PC-9 (cell line): Measurements from ENCODE around the gene SFSWAP. TPM values are rescaled to one million over a fixed set of nuclear protein-coding genes. Genes with fewer than 3 reads are reported as not detected.

Source experiments
- BruUV-seq: library from RNA; stranded (reverse); fragments of 400-500 nt; replicated peaks from 2 replicates; lab custom pipeline; 2021; lab: Mats Ljungman, UMichigan
- CTCF ChIA-PET: fragments of 300-600 bp; sonication (Branson Sonifier 250); formaldehyde crosslinking; loops from one replicate; lab custom pipeline; 2022; ENCODE audit warnings: antibody characterized with exemption; lab: Charles Lee
- POLR2A ChIA-PET: fragments of 300-600 bp; sonication (Branson Sonifier 250); formaldehyde crosslinking; loops from one replicate; lab custom pipeline; 2022; ENCODE audit warnings: antibody characterized with exemption; ENCODE audit not compliant: unreplicated experiment; lab: Charles Lee
- DNase-seq, 2 experiments: peaks; one replicate each; pipeline versions ENCODE4 v3.0.0 to v3.0.0-alpha.2; 2015 to 2022; ENCODE audit warnings: mixed read lengths in 1 of 2
- H2AFZ ChIP-seq: fragments of 200-600 bp; sonication (generic); 2 replicates; pipeline ENCODE4 v1.8.1; 2017; ENCODE audit warnings: antibody characterized with exemption
- H3F3A ChIP-seq: fragments of 200-600 bp; sonication (generic); 2 replicates; pipeline ENCODE4 v1.8.1; 2017; ENCODE audit warnings: antibody characterized with exemption, mild to moderate bottlenecking, low read depth; ENCODE audit not compliant: insufficient read depth
- H3K27ac ChIP-seq: fragments of 200-600 bp; sonication (generic); 2 replicates; pipeline ENCODE4 v1.6.1; 2016; ENCODE audit warnings: mixed run types
- H3K27me3 ChIP-seq: fragments of 200-600 bp; sonication (generic); 2 replicates; pipeline ENCODE4 v1.6.1; 2016; ENCODE audit warnings: low read depth, mixed run types; ENCODE audit not compliant: insufficient read depth
- H3K36me3 ChIP-seq: fragments of 200-600 bp; sonication (generic); 2 replicates; pipeline ENCODE4 v1.6.1; 2016; ENCODE audit warnings: low read depth, mixed run types
- H3K4me1 ChIP-seq: fragments of 200-600 bp; sonication (generic); replicated peaks from 2 replicates; pipeline ENCODE4 v1.6.1; 2016; ENCODE audit warnings: mixed run types; ENCODE audit not compliant: insufficient read depth
- H3K4me2 ChIP-seq: fragments of 200-600 bp; sonication (generic); 2 replicates; pipeline ENCODE4 v1.6.1; 2017; ENCODE audit warnings: mixed run types
- H3K4me3 ChIP-seq: fragments of 200-600 bp; sonication (generic); 2 replicates; pipeline ENCODE4 v1.6.1; 2016; ENCODE audit warnings: mixed run types
- H3K79me2 ChIP-seq: fragments of 200-600 bp; sonication (generic); 2 replicates; pipeline ENCODE4 v1.6.1; 2017; ENCODE audit warnings: low read depth, mixed run types
- H3K9me2 ChIP-seq: fragments of 200-600 bp; sonication (generic); 2 replicates; pipeline ENCODE4 v1.8.1; 2017; ENCODE audit warnings: mild to moderate bottlenecking; ENCODE audit not compliant: insufficient read depth
- H3K9me3 ChIP-seq: fragments of 200-600 bp; sonication (generic); 2 replicates; pipeline ENCODE4 v1.8.1; 2016; ENCODE audit warnings: low read depth; ENCODE audit not compliant: insufficient read depth
- H4K20me1 ChIP-seq: fragments of 200-600 bp; sonication (generic); 2 replicates; pipeline ENCODE4 v1.8.1; 2017; ENCODE audit not compliant: insufficient read depth
- CTCF ChIP-seq: fragments of 200-600 bp; sonication (generic); conservative IDR thresholded peaks from 2 replicates; pipeline ENCODE4 v1.6.1; 2017; ENCODE audit warnings: mixed run types, antibody characterized with exemption, mild to moderate bottlenecking, moderate library complexity
- EZH2 ChIP-seq: fragments of 200-600 bp; sonication (generic); IDR thresholded peaks from 2 replicates; pipeline ENCODE4 v1.8.0; 2017; ENCODE audit warnings: antibody characterized with exemption, low read depth
- intact Hi-C: fragments of 100-400 bp; cut with micrococcal nuclease; formaldehyde crosslinking; loops from one replicate; pipeline ENCODE4 v1.10.0; 2022; ENCODE audit not compliant: unreplicated experiment
- total RNA-seq: library from RNA; stranded (reverse); gene quantifications from 2 replicates; pipeline ENCODE4 v1.2.3, GENCODE V29; 2021

Gene SFSWAP
- total RNA-seq, 1 experiment from 2014 or later, result 40.7 TPM

GRCh38 chr12:131716282-131716681, 5.4 kb downstream of the SFSWAP start:
- no peak for DNase-seq
- Histone ChIP-seq H3K27ac (no peak overlapping the region), H4K20me1 (peaks cover 20% of the 10 kb centered on the region), H2AFZ (no peak overlapping the region), H3K4me2 (no peak overlapping the region), H3K36me3 (peaks cover 47% of the 10 kb centered on the region), H3K9me2 (no peaks in the 10 kb centered on the region), H3K4me3 (no peak overlapping the region), H3K4me1 (peaks cover 12% of the 10 kb centered on the region), H3F3A (peaks cover 5% of the 10 kb centered on the region; the same call in 1 of the 2 replicates), H3K79me2 (peaks cover 27% of the 10 kb centered on the region), H3K9me3 (no peaks in the 10 kb centered on the region), H3K27me3 (no peaks in the 10 kb centered on the region)
- no TSS peak for BruUV-seq
- ChIA-PET POLR2A (no interaction called here), CTCF (no interaction called here)
- TF ChIP-seq CTCF (no peak), EZH2 (no peak)
- intact Hi-C loops, result no loop called here

GRCh38 chr12:131720241-131720640, 9.4 kb downstream of the SFSWAP start:
- peaks cover 11% of the 10 kb centered on the region; the same call in 1 of the 2 replicates for H3K79me2 ChIP-seq
- H3K27me3 ChIP-seq, result no peaks in the 10 kb centered on the region
- peaks cover 33% of the 10 kb centered on the region for H3K36me3 ChIP-seq
- BruUV-seq, result no TSS peak
- peaks cover under 1% of the 10 kb centered on the region; the same call in 1 of the 2 replicates for H3F3A ChIP-seq
- POLR2A ChIA-PET, result no interaction called here
- intact Hi-C loops, result no loop called here
- no peaks in the 10 kb centered on the region for H3K4me1 ChIP-seq
- no peak overlapping the region for H2AFZ ChIP-seq
- H3K4me2 ChIP-seq, result no peak overlapping the region
- no peak overlapping the region for H3K4me3 ChIP-seq
- CTCF ChIA-PET, result no interaction called here
- H3K27ac ChIP-seq, result no peak overlapping the region
- TF ChIP-seq EZH2, result no peak
- no peak for TF ChIP-seq CTCF
- peaks cover 27% of the 10 kb centered on the region for H4K20me1 ChIP-seq
- no peaks in the 10 kb centered on the region for H3K9me2 ChIP-seq
- no peak for DNase-seq
- H3K9me3 ChIP-seq, result no peaks in the 10 kb centered on the region

- H3K9me2 ChIP-seq, result no peaks in the 10 kb centered on the region
- peaks cover 28% of the 10 kb centered on the region for H3K36me3 ChIP-seq
- ChIA-PET CTCF (no interaction called here), POLR2A (no interaction called here)
- H3K4me3 ChIP-seq, result no peak overlapping the region
- peaks cover 27% of the 10 kb centered on the region for H4K20me1 ChIP-seq
- no peak overlapping the region for H2AFZ ChIP-seq
- no peaks in the 10 kb centered on the region for H3K4me1 ChIP-seq
- H3F3A ChIP-seq, result no peaks in the 10 kb centered on the region
- H3K79me2 ChIP-seq, result peaks cover 11% of the 10 kb centered on the region; the same call in 1 of the 2 replicates
- intact Hi-C loops, result no loop called here
- no peak overlapping the region for H3K27ac ChIP-seq
- no peak for DNase-seq
- TF ChIP-seq CTCF (no peak), EZH2 (no peak)
- no peaks in the 10 kb centered on the region for H3K9me3 ChIP-seq
- no TSS peak for BruUV-seq
- H3K4me2 ChIP-seq, result no peak overlapping the region
- H3K27me3 ChIP-seq, result no peaks in the 10 kb centered on the region
Observed at GRCh38 chr12:131720921-131721320, 10.0 kb downstream of the SFSWAP start.
